ENCODE data around the gene MAML3.

The MAML3 gene

DNA sequence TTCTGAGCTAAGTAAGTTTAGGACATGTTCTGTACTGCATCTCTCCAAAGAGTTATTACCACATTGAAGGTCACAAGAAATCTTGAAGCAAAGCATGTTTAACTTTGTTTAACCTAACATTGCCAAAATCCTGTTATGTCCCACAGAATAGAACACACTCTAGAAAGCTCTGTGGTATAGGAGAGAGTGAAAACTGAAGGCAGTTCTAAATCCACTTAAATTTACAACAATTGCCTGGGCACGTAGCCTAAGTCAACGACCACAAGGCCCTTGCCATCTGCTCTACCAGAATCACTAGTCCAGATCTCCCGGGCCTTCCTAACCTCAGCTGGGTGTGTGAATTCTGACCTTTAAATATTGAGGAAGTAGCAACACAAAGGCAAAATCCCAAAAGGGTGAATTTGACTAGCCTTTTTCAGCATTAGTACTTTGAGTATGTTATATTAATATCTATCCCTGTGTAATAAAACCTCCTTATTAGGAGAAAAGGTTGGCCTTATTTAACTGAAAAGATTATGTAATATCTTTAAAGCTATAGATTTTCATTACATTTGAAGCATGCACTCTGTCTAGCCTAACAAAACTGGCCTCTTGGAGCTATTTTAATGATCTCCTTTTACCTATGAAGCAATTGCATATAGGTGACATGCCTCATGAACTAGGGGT is 4.5 kb upstream of the MAML3 start:
- Histone ChIP-seq H3K27ac (replicated peaks) (no peak overlapping the region), H3K4me3 (replicated peaks; ENCODE audit: insufficient read depth, low read length) (no peak overlapping the region), H3K27me3 (ENCODE audit: insufficient read depth, poor library complexity, severe bottlenecking) (no peaks in the 10 kb centered on the region)
- TF ChIP-seq SPI1 (IDR thresholded peaks at IDR 0.05; ENCODE audit: borderline replicate concordance, low read depth) (peak; percentile 32; the same call in 1 of the 2 replicates), GABPA (IDR thresholded peaks at IDR 0.05; ENCODE audit: low read depth) (no peak), POLR2AphosphoS5 (IDR thresholded peaks at IDR 0.05; ENCODE audit: low read depth) (no peak)
- TF ChIP-seq, protein P1, sequence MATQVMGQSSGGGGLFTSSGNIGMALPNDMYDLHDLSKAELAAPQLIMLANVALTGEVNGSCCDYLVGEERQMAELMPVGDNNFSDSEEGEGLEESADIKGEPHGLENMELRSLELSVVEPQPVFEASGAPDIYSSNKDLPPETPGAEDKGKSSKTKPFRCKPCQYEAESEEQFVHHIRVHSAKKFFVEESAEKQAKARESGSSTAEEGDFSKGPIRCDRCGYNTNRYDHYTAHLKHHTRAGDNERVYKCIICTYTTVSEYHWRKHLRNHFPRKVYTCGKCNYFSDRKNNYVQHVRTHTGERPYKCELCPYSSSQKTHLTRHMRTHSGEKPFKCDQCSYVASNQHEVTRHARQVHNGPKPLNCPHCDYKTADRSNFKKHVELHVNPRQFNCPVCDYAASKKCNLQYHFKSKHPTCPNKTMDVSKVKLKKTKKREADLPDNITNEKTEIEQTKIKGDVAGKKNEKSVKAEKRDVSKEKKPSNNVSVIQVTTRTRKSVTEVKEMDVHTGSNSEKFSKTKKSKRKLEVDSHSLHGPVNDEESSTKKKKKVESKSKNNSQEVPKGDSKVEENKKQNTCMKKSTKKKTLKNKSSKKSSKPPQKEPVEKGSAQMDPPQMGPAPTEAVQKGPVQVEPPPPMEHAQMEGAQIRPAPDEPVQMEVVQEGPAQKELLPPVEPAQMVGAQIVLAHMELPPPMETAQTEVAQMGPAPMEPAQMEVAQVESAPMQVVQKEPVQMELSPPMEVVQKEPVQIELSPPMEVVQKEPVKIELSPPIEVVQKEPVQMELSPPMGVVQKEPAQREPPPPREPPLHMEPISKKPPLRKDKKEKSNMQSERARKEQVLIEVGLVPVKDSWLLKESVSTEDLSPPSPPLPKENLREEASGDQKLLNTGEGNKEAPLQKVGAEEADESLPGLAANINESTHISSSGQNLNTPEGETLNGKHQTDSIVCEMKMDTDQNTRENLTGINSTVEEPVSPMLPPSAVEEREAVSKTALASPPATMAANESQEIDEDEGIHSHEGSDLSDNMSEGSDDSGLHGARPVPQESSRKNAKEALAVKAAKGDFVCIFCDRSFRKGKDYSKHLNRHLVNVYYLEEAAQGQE (IDR thresholded peaks at IDR 0.05; ENCODE audit: insufficient replicate concordance, low read depth) = no peak
- TF ChIP-seq, protein P2, sequence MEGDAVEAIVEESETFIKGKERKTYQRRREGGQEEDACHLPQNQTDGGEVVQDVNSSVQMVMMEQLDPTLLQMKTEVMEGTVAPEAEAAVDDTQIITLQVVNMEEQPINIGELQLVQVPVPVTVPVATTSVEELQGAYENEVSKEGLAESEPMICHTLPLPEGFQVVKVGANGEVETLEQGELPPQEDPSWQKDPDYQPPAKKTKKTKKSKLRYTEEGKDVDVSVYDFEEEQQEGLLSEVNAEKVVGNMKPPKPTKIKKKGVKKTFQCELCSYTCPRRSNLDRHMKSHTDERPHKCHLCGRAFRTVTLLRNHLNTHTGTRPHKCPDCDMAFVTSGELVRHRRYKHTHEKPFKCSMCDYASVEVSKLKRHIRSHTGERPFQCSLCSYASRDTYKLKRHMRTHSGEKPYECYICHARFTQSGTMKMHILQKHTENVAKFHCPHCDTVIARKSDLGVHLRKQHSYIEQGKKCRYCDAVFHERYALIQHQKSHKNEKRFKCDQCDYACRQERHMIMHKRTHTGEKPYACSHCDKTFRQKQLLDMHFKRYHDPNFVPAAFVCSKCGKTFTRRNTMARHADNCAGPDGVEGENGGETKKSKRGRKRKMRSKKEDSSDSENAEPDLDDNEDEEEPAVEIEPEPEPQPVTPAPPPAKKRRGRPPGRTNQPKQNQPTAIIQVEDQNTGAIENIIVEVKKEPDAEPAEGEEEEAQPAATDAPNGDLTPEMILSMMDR (IDR thresholded peaks at IDR 0.05; ENCODE audit: insufficient read depth, low read length) = no peak
- DNase-seq (ENCODE audit: low read depth in 1 of 2, low spot score in 1 of 2) = peak in 1 of 2 experiments; percentile 49

DNA sequence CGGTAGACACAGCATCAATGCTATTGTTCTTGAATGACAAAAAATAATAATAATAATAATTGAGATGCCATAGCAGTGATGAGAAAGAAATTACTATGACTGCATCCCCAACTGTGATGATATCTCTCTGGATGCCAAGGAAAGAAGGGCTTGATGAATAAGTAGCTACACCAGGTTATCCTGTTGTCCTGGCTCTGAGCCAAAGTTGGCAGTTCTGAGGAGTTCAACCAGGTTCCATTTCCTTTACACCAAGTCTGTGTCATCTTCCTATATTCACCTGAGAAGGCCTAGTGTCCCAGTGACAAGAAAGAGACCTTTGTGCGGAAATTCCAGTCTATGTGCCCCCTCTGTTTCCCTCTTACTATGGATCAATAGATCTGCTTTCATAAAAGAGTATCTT is 3.4 kb upstream of the MAML3 start:
- DNase-seq (ENCODE audit: low read depth in 1 of 2, low spot score in 1 of 2) = no peak
- TF ChIP-seq GABPA (IDR thresholded peaks at IDR 0.05; ENCODE audit: low read depth) = no peak
- TF ChIP-seq POLR2AphosphoS5 (IDR thresholded peaks at IDR 0.05; ENCODE audit: low read depth) = no peak
- TF ChIP-seq, protein P2 (IDR thresholded peaks at IDR 0.05; ENCODE audit: insufficient read depth, low read length) = no peak
- no peak for TF ChIP-seq SPI1 (IDR thresholded peaks at IDR 0.05; ENCODE audit: borderline replicate concordance, low read depth)
- TF ChIP-seq, protein P1 (IDR thresholded peaks at IDR 0.05; ENCODE audit: insufficient replicate concordance, low read depth) = no peak
- H3K27me3 ChIP-seq (ENCODE audit: insufficient read depth, poor library complexity, severe bottlenecking) = no peaks in the 10 kb centered on the region
- no peak overlapping the region for H3K27ac ChIP-seq (replicated peaks)
- no peak overlapping the region for H3K4me3 ChIP-seq (replicated peaks; ENCODE audit: insufficient read depth, low read length)

DNA sequence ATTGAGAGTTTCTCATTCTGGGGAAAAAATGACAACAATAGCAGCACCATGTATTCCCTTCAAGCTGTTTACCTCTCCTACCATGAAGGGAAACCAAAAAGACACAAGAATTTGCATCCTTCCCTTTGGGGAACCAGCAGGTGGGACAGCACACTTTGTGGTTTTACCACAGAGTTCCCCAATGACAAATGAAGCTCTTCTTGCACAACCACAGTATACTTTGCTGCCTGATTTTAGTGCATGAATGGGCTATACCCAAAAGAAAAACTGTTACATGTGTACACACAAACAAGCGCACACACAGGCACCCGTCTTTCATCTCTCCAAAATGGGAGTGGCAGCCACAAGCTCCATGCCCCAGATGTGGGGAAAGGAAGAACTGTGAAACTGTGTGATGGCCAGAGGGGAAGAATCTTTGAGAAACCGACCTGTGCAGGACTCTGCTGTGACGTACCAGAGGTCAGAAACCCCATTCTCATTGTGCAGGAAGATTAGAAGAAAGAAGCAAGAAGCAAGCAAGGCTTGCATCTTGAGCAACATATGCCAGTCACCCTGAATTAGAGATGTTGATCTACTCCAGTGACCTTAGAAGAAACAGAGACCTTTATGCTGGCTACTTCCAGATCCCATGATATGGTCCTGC is 2.7 kb upstream of the MAML3 start:
- H3K27me3 ChIP-seq (ENCODE audit: insufficient read depth, poor library complexity, severe bottlenecking) = no peaks in the 10 kb centered on the region
- H3K27ac ChIP-seq (replicated peaks) = peak overlapping the region; percentile 45
- no peak overlapping the region; the same call in 1 of the 2 replicates for H3K4me3 ChIP-seq (replicated peaks; ENCODE audit: insufficient read depth, low read length)
- peak; percentile 52 to 84 for DNase-seq (ENCODE audit: low read depth in 1 of 2, low spot score in 1 of 2)
- TF ChIP-seq SPI1 (IDR thresholded peaks at IDR 0.05; ENCODE audit: borderline replicate concordance, low read depth) (peak; percentile 57; the same call in 1 of the 2 replicates), POLR2AphosphoS5 (IDR thresholded peaks at IDR 0.05; ENCODE audit: low read depth) (peak; percentile 57), GABPA (IDR thresholded peaks at IDR 0.05; ENCODE audit: low read depth) (no peak)
- TF ChIP-seq, protein P2 (IDR thresholded peaks at IDR 0.05; ENCODE audit: insufficient read depth, low read length) = no peak
- TF ChIP-seq, protein P1 (IDR thresholded peaks at IDR 0.05; ENCODE audit: insufficient replicate concordance, low read depth) = no peak

All from HL-60 (cell line).